ENCODE data around the gene HBD. TPM values are rescaled to one million over a fixed set of nuclear protein-coding genes. Genes with fewer than 3 reads are reported as not detected.
"Not testable (repeated sequence)": the region's sequence is repeated elsewhere in the genome, so short reads cannot be mapped to it uniquely, and the experiment has no call there.

The HBD gene
- polyA plus RNA-seq (2014; cell fraction: cytosol; rRNA removed): not detected in 2 replicates
- polyA plus RNA-seq (2014; cell fraction: nucleus; rRNA removed): not detected in 2 replicates

DNA sequence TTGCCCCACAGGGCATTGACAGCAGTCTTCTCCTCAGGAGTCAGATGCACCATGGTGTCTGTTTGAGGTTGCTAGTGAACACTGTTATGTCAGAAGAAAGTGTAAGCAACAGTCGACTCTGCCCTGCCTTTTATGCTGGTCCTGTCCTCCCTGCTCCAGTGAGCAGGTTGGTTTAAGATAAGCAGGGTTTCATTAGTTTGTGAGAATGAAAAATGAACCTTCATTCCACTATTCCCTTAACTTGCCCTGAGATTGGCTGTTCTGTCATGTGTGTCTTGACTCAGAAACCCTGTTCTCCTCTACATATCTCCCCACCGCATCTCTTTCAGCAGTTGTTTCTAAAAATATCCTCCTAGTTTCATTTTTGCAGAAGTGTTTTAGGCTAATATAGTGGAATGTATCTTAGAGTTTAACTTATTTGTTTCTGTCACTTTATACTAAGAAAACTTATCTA, at the start of gene HBD:
HBD (minus strand) TSS at position 103 of the 454 bp plus-strand sequence; CDS start at position 53, 50 bp downstream.
- DNase-seq (ENCODE audit: low spot score): no peak

- DNase-seq (ENCODE audit: low spot score): no peak
Measured at GRCh38 chr11:5283882-5284281, 49.6 kb upstream of the HBD start.

- DNase-seq (ENCODE audit: low spot score): no peak
Measured at GRCh38 chr11:5283086-5283485, 48.8 kb upstream of the HBD start.

DNA sequence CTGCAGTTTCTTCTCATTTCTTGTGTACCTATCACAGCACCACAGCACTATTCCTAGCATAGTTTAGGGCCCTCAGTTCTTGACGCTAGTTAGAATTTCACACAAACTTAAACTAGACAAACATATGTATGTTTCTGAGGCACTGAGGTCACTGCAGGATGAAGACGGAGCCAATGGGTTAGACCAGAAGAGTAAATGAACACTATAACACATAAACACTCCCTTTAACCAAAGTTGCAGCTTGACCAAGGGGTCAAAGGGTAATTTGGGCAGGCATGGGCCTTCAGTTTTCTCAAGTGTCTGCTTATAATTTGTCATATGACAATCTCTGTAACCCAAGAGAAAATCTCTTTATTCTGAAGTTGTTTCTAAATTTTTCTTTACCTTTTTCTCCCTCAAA, 48.3 kb upstream of the HBD start:
- no peak for DNase-seq (ENCODE audit: low spot score)

GRCh38 chr11:5281596-5281995, 47.3 kb upstream of the HBD start:
- no peak for DNase-seq (ENCODE audit: low spot score)

GRCh38 chr11:5280582-5281102, 46.4 kb upstream of the HBD start:
- DNase-seq (ENCODE audit: low spot score): no peak

DNA sequence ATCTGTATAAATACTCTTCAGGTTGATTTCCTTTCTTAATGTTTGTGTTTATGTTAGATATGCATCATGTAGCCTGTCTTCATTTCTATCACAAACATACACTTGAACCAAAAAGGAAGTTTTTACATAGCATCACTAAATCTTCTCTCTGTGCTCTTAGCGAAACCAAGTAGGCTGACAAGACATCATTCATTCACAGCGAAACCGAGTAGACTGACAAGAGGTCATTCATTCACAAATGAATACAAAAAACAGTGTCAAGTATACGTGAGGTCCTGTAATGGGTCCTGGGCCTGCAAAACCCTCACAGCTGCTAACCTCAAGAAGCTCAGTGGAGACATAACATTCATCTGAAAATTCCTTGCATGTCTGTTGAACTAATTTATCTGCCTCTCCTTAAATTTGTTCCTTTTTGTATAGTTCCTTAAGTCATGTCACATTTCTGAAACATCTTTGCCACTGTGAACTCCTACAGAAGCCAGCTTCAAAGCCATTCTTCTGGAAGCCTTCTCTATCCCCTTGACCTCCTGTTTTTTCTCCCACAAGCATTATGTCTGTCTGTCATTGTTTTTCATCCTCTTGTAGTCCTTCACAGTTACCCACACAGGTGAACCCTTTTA, 45.3 kb upstream of the HBD start:
- DNase-seq (ENCODE audit: low spot score): no peak

DNA sequence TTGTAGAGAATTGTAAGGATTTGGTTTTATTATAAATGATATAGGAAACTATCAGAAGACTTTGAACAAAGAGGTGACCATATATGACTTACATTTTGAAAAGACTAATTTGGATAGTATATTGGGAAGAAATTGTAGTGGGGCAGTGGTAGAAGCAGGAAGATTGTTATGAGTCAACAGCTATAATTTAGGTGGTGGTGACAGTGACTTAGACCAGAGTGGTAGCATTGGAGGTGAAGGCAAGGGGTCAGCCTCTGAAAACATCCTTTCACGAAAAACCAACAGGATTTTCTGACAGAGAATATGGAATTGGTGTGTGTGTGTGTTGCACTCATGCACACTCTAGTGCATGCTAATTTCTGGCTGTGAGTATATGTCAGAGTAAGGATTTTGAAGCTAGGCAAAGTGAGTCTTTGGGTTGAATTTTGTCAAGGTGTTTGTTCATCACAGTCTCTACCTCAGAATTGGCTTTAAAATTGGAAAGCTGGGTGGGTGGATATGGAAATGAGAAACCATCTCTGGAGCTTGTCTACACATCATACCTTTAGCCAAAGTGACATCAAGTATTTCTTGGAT, 43.6 kb upstream of the HBD start:
- no peak for DNase-seq (ENCODE audit: low spot score)

- DNase-seq (ENCODE audit: low spot score): no peak
Measured at GRCh38 chr11:5276697-5277096, 42.4 kb upstream of the HBD start.

DNA sequence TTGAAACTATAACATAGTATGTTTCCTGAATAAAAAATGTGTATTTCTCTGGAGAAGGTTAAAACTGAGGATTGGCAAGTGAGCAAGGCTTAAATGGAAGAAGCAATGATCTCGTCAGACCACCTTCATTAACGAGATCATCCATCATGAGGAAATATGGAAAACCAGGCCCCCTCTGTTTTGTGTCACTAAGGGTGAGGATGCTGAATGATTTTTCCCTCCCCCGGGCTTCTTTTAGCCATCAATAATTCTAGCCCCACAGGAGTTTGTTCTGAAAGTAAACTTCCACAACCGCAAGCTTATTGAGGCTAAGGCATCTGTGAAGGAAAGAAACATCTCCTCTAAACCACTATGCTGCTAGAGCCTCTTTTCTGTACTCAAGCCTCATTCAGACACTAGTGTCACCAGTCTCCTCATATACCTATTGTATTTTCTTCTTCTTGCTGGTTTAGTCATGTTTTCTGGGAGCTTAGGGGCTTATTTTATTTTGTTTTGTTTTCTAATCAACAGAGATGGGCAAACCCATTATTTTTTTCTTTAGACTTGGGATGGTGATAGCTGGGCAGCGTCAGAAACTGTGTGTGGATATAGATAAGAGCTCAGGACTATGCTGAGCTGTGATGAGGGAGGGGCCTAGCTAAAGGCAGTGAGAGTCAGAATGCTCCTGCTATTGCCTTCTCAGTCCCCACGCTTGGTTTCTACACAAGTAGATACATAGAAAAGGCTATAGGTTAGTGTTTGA, 41.3 kb upstream of the HBD start:
- no peak for DNase-seq (ENCODE audit: low spot score)

DNA sequence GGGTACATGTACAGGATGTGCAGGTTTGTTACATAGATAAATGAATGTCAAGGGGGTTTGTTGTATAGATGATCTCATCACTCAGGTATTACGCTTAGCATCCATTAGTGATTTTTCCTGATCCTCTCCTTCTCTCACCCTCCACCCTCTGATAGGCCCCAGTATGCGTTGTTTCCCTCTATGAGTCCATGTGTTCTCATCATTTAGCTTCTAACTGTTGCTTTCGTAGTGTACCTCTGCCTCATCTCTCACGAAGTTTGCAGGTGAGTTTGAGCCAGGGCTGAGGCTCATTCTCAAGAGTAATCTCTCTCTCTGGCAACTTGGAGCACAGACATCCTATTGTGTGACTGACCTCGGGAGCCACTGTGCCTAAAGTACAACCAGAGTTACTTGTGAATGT, 40.1 kb upstream of the HBD start:
- DNase-seq (ENCODE audit: low spot score): no peak

DNA sequence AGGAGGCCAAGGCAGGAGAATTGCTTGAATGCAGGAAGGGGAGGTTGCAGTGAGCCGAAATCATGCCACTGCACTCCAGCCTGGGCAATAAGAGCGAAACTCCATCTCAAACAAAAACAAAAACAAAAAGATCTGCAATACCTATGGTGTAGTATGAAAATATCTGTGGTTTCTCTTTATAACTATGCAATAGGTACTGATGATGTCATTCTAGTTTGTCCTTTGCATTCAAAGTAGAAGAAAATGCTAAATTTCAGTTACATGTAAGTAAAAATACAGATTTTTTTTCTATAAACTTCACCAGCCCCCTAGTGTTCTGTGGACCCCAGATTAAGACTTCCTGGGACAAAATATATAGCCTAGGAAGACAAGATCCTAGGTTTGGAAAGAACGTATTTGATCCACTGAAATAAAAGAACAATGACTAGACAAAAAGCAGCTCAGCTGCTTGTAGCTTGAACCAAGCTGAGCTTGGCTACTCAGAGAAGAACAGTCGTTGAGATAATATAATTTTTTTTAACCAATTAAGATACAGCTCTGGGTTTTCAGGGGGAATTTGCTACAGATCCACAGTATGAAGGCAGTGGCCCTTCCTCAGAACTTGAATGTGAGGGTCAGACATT, 38.2 kb upstream of the HBD start:
- DNase-seq (ENCODE audit: low spot score): no peak

GRCh38 chr11:5269715-5270147, 35.4 kb upstream of the HBD start, which contains the start of gene HBE1:
TSS of gene HBE1 (minus strand) at chr11:5269945. CDS start at chr11:5269890, 55 bp downstream.
- no peak for DNase-seq (ENCODE audit: low spot score)

GRCh38 chr11:5267033-5267563, 32.8 kb upstream of the HBD start:
- DNase-seq (ENCODE audit: low spot score): no peak

DNA sequence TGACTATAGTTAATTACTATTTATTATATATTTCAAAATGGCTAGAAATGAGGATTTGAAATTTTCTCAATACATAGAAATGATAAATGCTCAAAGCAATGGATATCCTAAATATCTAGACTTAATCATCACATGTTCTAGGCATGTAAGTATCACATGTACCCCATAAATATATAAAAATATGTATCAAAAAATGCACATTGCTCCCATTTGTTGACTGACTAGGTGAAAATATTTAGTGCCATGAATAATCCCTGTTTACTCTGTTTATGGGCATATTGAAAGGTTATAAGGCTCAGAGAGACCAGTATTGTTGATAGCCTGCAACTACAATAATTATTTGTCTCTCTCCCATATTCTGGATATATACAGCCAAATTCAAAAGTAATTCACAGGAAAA, 32.3 kb upstream of the HBD start:
- DNase-seq (ENCODE audit: low spot score): no peak

DNA sequence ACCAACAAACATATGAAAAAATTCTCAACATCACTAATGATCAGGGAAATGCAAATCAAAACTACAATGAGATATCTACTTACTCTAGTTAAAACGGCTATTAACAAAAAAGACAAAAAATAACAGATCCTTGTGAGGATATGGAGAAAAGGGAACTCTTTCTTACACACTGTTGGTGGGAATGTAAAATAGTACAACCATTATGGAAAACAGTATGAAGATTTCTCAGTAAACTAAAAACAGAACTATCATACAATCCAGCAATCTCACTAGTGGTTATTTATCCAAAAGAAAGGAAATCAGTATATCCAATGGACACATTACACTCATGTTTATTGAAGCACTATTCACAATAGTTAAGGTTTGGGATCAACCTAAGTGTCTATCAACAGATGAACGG, 31.5 kb upstream of the HBD start:
- no peak for DNase-seq (ENCODE audit: low spot score)

- no peak for DNase-seq (ENCODE audit: low spot score)
Measured at GRCh38 chr11:5258543-5259262, 24.4 kb upstream of the HBD start.

GRCh38 chr11:5257296-5257695, 23.0 kb upstream of the HBD start:
- no peak for DNase-seq (ENCODE audit: low spot score)

GRCh38 chr11:5254646-5255413, 20.5 kb upstream of the HBD start, which contains the start of gene HBG2:
TSS of gene HBG2 (minus strand) at chr11:5254781. CDS start at chr11:5254728, 53 bp downstream.
- not testable (repeated sequence) for DNase-seq (ENCODE audit: low spot score)

DNA sequence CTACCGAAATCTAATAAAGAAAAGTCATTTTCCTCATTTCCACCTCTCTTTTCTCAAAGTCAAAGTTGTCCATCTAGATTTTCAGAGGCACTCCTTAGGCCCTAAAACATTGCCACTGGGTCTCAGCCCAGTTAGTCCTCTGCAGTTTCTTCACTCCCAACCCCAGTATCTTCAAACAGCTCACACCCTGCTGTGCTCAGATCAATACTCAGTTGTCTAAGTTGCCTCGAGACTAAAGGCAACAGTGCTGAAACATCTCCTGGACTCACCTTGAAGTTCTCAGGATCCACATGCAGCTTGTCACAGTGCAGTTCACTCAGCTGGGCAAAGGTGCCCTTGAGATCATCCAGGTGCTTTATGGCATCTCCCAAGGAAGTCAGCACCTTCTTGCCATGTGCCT, 19.7 kb upstream of the HBD start:
- not testable (repeated sequence) for DNase-seq (ENCODE audit: low spot score)
